HepG2 (cell line): ENCODE data around the gene WIPF2. TPM values are rescaled to one million over a fixed set of nuclear protein-coding genes. Genes with fewer than 3 reads are reported as not detected.
A peak's percentile ranks its signal among the peaks of the same experiment; 100 is the strongest.

Experiments
- DMAP1 ChIP-seq: IDR thresholded peaks from 2 replicates; pipeline ENCODE4 v1.6.1; 2016
- FOXK1 ChIP-seq: sonication (generic); formaldehyde crosslinking; IDR thresholded peaks from 2 replicates; pipeline ENCODE4 v1.4.0; 2020; ENCODE audit warnings: low read depth, missing genetic modification reagents, borderline replicate concordance
- HNRNPUL1 ChIP-seq: fragments of 200-400 bp; formaldehyde crosslinking; IDR thresholded peaks from 2 replicates; pipeline ENCODE4 v1.6.1; 2017; ENCODE audit warnings: low read depth, mild to moderate bottlenecking, low read length, moderate library complexity
- HOXA5 ChIP-seq: sonication (generic); formaldehyde crosslinking; IDR thresholded peaks from 2 replicates; pipeline ENCODE4 v1.4.0; 2020; ENCODE audit warnings: missing genetic modification reagents
- MIXL1 ChIP-seq: IDR thresholded peaks from 2 replicates; pipeline ENCODE4 v1.6.1; 2016
- MTF2 ChIP-seq: sonication (generic); formaldehyde crosslinking; IDR thresholded peaks from 2 replicates; pipeline ENCODE4 v1.5.0; 2020; ENCODE audit warnings: missing genetic modification reagents, borderline replicate concordance
- PCBP1 ChIP-seq: fragments of 200-400 bp; formaldehyde crosslinking; IDR thresholded peaks from 2 replicates; pipeline ENCODE4 v1.6.1; 2017; ENCODE audit warnings: mild to moderate bottlenecking, low read depth, low read length, borderline replicate concordance
- REL ChIP-seq: sonication (generic); formaldehyde crosslinking; conservative IDR thresholded peaks from 2 replicates; pipeline ENCODE4 v1.8.0; 2022; ENCODE audit warnings: mild to moderate bottlenecking, missing genetic modification reagents, moderate library complexity
- SCMH1 ChIP-seq: sonication (generic); formaldehyde crosslinking; IDR thresholded peaks from 2 replicates; pipeline ENCODE4 v1.9.0; 2021; ENCODE audit warnings: missing genetic modification reagents, mild to moderate bottlenecking, borderline replicate concordance
- SMAD9 ChIP-seq: sonication (generic); formaldehyde crosslinking; IDR thresholded peaks from 2 replicates; pipeline ENCODE4 v1.5.1; 2020; ENCODE audit warnings: mild to moderate bottlenecking, missing genetic modification reagents
- SRF ChIP-seq: IDR thresholded peaks from 2 replicates; pipeline ENCODE4 v1.6.1; 2011; ENCODE audit warnings: mild to moderate bottlenecking, low read depth, low read length, moderate library complexity
- TSC22D2 ChIP-seq: sonication (generic); formaldehyde crosslinking; IDR thresholded peaks from 2 replicates; pipeline ENCODE4 v1.5.1; 2020; ENCODE audit warnings: missing genetic modification reagents, mild to moderate bottlenecking, borderline replicate concordance
- ZBTB7B ChIP-seq: sonication (generic); formaldehyde crosslinking; IDR thresholded peaks from 2 replicates; pipeline ENCODE4 v1.4.0; 2020; ENCODE audit warnings: missing genetic modification reagents
- ZNF484 ChIP-seq: sonication (generic); formaldehyde crosslinking; IDR thresholded peaks from 2 replicates; pipeline ENCODE4 v1.5.1; 2020; ENCODE audit warnings: mild to moderate bottlenecking, low read depth, missing genetic modification reagents, borderline replicate concordance
- ZNF530 ChIP-seq: sonication (generic); formaldehyde crosslinking; IDR thresholded peaks from 2 replicates; pipeline ENCODE4 v1.5.0; 2020; ENCODE audit warnings: low read depth, mild to moderate bottlenecking, missing genetic modification reagents
- ZNF614 ChIP-seq: IDR thresholded peaks from 2 replicates; pipeline ENCODE4 v1.6.1; 2018; ENCODE audit warnings: missing biosample characterization, missing genetic modification reagents, inconsistent platforms, borderline replicate concordance
- ZNF788 ChIP-seq: sonication (generic); formaldehyde crosslinking; IDR thresholded peaks from 2 replicates; pipeline ENCODE4 v1.5.0; 2020; ENCODE audit warnings: mild to moderate bottlenecking, missing genetic modification reagents, borderline replicate concordance
- polyA plus RNA-seq, 8 experiments: library from polyadenylated mRNA; depleted of rRNA in 3 of 8; stranded (reverse) in 7 of 8; unstranded in 1 of 8; fragments of >200 nt; fragmentation: Illumina TruSeq in 4 of 8; extraction: Trizol in 4 of 8; gene quantifications; 2 replicates each; pipeline versions ENCODE4 v1.2.1 to v1.2.3, GENCODE V29; 2011 to 2016; ENCODE audit warnings: low read depth in 4 of 8, missing spikeins in 1 of 8, mixed read lengths in 1 of 8; ENCODE audit not compliant: insufficient read depth in 1 of 8
- total RNA-seq, 5 experiments: library from RNA; depleted of rRNA; stranded (reverse); fragments of >200 nt; fragmentation: Illumina TruSeq; extraction: Trizol; gene quantifications; 2 replicates each; pipeline ENCODE4 v1.2.3, GENCODE V29; 2016; ENCODE audit warnings: low read depth in 1 of 5
- TF ChIP-seq, protein P1 (sequence below): sonication (generic); formaldehyde crosslinking; IDR thresholded peaks from 2 replicates; pipeline ENCODE4 v1.5.0; 2020; ENCODE audit warnings: mild to moderate bottlenecking, low read depth, missing genetic modification reagents, borderline replicate concordance
- TF ChIP-seq, protein P2 (sequence below): sonication (generic); formaldehyde crosslinking; IDR thresholded peaks from 2 replicates; pipeline ENCODE4 v1.9.0; 2021; ENCODE audit warnings: missing genetic modification reagents, borderline replicate concordance
- TF ChIP-seq, protein P3 (sequence below): sonication (generic); formaldehyde crosslinking; IDR thresholded peaks from 2 replicates; pipeline ENCODE4 v1.5.1; 2020; ENCODE audit warnings: missing genetic modification reagents, mild to moderate bottlenecking, borderline replicate concordance
- TF ChIP-seq, protein P4 (sequence below): sonication (generic); formaldehyde crosslinking; IDR thresholded peaks from 2 replicates; pipeline ENCODE4 v1.4.0; 2020; ENCODE audit warnings: mild to moderate bottlenecking, low read depth, missing genetic modification reagents

WIPF2 gene
- total and polyA plus RNA-seq, 2 of the 13 experiments (the other 11 are each of a cell fraction or from before 2014, with no cell fraction given), result 7.2 to 10.8 TPM

DNA sequence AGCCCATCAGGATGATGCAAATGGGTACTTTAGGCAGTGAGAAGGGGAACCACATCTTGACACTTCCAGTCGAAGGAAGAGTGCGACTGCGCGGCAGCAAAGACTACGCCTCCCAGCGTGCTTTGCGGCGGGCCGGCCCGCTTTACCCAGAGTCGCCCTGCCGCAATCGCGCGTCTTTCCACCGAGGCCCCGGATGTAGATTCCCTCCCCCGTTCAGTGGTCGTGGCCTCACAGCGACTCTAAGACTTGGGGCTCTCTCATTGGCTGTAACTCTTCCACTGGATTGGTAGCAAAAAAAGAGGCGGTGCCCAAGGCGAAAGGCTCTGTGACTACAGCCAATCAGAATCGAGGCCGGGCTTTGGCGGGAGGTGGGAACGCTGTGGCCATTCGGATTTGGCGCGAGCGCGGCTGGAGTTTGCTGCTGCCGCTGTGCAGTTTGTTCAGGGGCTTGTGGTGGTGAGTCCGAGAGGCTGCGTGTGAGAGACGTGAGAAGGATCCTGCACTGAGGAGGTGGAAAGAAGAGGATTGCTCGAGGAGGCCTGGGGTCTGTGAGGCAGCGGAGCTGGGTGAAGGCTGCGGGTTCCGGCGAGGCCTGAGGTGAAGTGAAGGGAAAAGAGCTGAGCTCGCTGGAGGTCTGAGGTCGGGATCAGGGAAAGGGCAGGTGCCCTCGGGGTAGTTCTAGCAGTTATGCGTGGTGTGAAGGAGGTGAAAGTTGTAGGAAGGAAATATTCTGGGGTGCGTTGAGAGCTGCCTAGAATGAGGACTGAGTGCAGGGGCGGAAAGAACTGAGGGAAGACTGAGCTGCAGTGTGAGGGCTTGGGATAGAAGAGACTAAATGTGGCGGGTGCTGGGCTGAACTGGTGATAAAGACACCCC is 68.6 kb downstream of the WIPF2 start, which contains the start of gene CDC6 (continued):
- TF ChIP-seq ZNF788 (peak; percentile 34; the same call in 1 of the 2 replicates), REL (no peak; the same call in 1 of the 2 replicates), MTF2 (CRISPR knock-in tag) (no peak), FOXK1 (CRISPR knock-in tag) (peak; percentile 74), ZNF614 (CRISPR knock-in tag) (peak; percentile 14; the same call in 1 of the 2 replicates), DMAP1 (peak; percentile 94; the same call in 1 of the 2 replicates), SCMH1 (CRISPR knock-in tag) (no peak), SRF (no peak), HOXA5 (CRISPR knock-in tag) (peak; percentile 34; the same call in 1 of the 2 replicates), MIXL1 (peak; percentile 75), ZNF484 (CRISPR knock-in tag) (no peak), HNRNPUL1 (no peak), ZBTB7B (CRISPR knock-in tag) (peak; percentile 64; the same call in 1 of the 2 replicates), TSC22D2 (peak; percentile 88; the same call in 1 of the 2 replicates), PCBP1 (0 out of 2 replicates have a peak, but pooled peaks have one; percentile 48), SMAD9 (CRISPR knock-in tag) (peak; percentile 79; the same call in 1 of the 2 replicates), ZNF530 (CRISPR knock-in tag) (no peak)
- TF ChIP-seq, protein P1, sequence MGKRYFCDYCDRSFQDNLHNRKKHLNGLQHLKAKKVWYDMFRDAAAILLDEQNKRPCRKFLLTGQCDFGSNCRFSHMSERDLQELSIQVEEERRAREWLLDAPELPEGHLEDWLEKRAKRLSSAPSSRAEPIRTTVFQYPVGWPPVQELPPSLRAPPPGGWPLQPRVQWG, result no peak
- TF ChIP-seq, protein P2, sequence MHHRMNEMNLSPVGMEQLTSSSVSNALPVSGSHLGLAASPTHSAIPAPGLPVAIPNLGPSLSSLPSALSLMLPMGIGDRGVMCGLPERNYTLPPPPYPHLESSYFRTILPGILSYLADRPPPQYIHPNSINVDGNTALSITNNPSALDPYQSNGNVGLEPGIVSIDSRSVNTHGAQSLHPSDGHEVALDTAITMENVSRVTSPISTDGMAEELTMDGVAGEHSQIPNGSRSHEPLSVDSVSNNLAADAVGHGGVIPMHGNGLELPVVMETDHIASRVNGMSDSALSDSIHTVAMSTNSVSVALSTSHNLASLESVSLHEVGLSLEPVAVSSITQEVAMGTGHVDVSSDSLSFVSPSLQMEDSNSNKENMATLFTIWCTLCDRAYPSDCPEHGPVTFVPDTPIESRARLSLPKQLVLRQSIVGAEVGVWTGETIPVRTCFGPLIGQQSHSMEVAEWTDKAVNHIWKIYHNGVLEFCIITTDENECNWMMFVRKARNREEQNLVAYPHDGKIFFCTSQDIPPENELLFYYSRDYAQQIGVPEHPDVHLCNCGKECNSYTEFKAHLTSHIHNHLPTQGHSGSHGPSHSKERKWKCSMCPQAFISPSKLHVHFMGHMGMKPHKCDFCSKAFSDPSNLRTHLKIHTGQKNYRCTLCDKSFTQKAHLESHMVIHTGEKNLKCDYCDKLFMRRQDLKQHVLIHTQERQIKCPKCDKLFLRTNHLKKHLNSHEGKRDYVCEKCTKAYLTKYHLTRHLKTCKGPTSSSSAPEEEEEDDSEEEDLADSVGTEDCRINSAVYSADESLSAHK (CRISPR knock-in tag), result no peak
- TF ChIP-seq, protein P3, sequence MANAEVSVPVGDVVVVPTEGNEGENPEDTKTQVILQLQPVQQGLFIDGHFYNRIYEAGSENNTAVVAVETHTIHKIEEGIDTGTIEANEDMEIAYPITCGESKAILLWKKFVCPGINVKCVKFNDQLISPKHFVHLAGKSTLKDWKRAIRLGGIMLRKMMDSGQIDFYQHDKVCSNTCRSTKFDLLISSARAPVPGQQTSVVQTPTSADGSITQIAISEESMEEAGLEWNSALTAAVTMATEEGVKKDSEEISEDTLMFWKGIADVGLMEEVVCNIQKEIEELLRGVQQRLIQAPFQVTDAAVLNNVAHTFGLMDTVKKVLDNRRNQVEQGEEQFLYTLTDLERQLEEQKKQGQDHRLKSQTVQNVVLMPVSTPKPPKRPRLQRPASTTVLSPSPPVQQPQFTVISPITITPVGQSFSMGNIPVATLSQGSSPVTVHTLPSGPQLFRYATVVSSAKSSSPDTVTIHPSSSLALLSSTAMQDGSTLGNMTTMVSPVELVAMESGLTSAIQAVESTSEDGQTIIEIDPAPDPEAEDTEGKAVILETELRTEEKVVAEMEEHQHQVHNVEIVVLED (CRISPR knock-in tag), result peak; percentile 94
- TF ChIP-seq, protein P4, sequence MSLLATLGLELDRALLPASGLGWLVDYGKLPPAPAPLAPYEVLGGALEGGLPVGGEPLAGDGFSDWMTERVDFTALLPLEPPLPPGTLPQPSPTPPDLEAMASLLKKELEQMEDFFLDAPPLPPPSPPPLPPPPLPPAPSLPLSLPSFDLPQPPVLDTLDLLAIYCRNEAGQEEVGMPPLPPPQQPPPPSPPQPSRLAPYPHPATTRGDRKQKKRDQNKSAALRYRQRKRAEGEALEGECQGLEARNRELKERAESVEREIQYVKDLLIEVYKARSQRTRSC (CRISPR knock-in tag), result no peak
